Astrocyte (in vitro differentiated cells and primary cell): ENCODE results near the gene NME9. TPM values are rescaled to one million over a fixed set of nuclear protein-coding genes. Genes with fewer than 3 reads are reported as not detected.
A peak's percentile ranks its signal among the peaks of the same experiment; 100 is the strongest.

Experiments
- DNase-seq: peaks from one replicate; pipeline ENCODE4 v3.0.0-alpha.2; 2010; ENCODE audit warnings: low read depth
- FAIRE-seq: peaks from 2 replicates; lab custom pipeline; 2011; peaks lifted over from hg19 to GRCh38; lab: Jason Lieb, UNC
- H2AFZ ChIP-seq: 2 replicates; pipeline ENCODE4 v1.6.0; 2012; ENCODE audit warnings: low read depth, low read length, inconsistent platforms
- H3K27ac ChIP-seq: 2 replicates; pipeline ENCODE4 v1.5.1; 2011; ENCODE audit warnings: low read depth, low read length, inconsistent platforms
- H3K27me3 ChIP-seq: 2 replicates; pipeline ENCODE4 v1.6.0; 2011; ENCODE audit warnings: low read length, inconsistent platforms; ENCODE audit not compliant: insufficient read depth
- H3K36me3 ChIP-seq: 2 replicates; pipeline ENCODE4 v1.5.1; 2011; ENCODE audit warnings: low read length, inconsistent platforms; ENCODE audit not compliant: insufficient read depth
- H3K4me1 ChIP-seq: 2 replicates; pipeline ENCODE4 v1.5.1; 2011; ENCODE audit warnings: low read length, inconsistent platforms; ENCODE audit not compliant: insufficient read depth
- H3K4me2 ChIP-seq: 2 replicates; pipeline ENCODE4 v1.6.0; 2012; ENCODE audit warnings: low read length, inconsistent platforms
- H3K4me3 ChIP-seq: 2 replicates; pipeline ENCODE4 v1.5.1; 2011; ENCODE audit warnings: low read depth, mild to moderate bottlenecking, low read length, inconsistent platforms; ENCODE audit not compliant: insufficient read depth
- H3K79me2 ChIP-seq: 2 replicates; pipeline ENCODE4 v1.6.0; 2012; ENCODE audit warnings: mild to moderate bottlenecking, low read length, inconsistent platforms; ENCODE audit not compliant: insufficient read depth
- H3K9ac ChIP-seq: 2 replicates; pipeline ENCODE4 v1.6.0; 2012; ENCODE audit warnings: mild to moderate bottlenecking, low read length, inconsistent platforms
- H3K9me3 ChIP-seq: 2 replicates; pipeline ENCODE4 v1.5.1; 2012; ENCODE audit warnings: low read depth, mild to moderate bottlenecking, low read length, inconsistent platforms; ENCODE audit not compliant: insufficient read depth
- H4K20me1 ChIP-seq: 2 replicates; pipeline ENCODE4 v1.6.0; 2012; ENCODE audit warnings: low read length, inconsistent platforms; ENCODE audit not compliant: insufficient read depth
- H3K27ac Mint-ChIP-seq: one replicate; pipeline ENCODE4 v1.8.0; 2021; ENCODE audit warnings: mild to moderate bottlenecking, mixed read lengths; ENCODE audit not compliant: unreplicated experiment
- H3K27me3 Mint-ChIP-seq: one replicate; pipeline ENCODE4 v1.8.0; 2021; ENCODE audit warnings: low read depth, mixed read lengths; ENCODE audit not compliant: unreplicated experiment
- H3K36me3 Mint-ChIP-seq: one replicate; pipeline ENCODE4 v1.8.0; 2021; ENCODE audit warnings: low read depth, mixed read lengths; ENCODE audit not compliant: unreplicated experiment
- H3K4me1 Mint-ChIP-seq: one replicate; pipeline ENCODE4 v1.8.0; 2021; ENCODE audit warnings: low read depth, mixed read lengths; ENCODE audit not compliant: unreplicated experiment
- H3K4me3 Mint-ChIP-seq: one replicate; pipeline ENCODE4 v1.8.0; 2021; ENCODE audit warnings: mild to moderate bottlenecking, moderate library complexity, mixed read lengths; ENCODE audit not compliant: unreplicated experiment
- H3K9me3 Mint-ChIP-seq: one replicate; pipeline ENCODE4 v1.8.0; 2021; ENCODE audit warnings: mild to moderate bottlenecking, mixed read lengths; ENCODE audit not compliant: unreplicated experiment
- CTCF ChIP-seq: IDR thresholded peaks from 2 replicates; pipeline ENCODE4 v1.5.1; 2011; ENCODE audit warnings: low read depth, mild to moderate bottlenecking, inconsistent platforms, low read length, moderate library complexity; ENCODE audit not compliant: insufficient read depth
- EZH2 ChIP-seq: IDR thresholded peaks from 2 replicates; pipeline ENCODE4 v1.6.1; 2012; ENCODE audit warnings: mild to moderate bottlenecking, low read length, inconsistent platforms; ENCODE audit not compliant: insufficient read depth
- total RNA-seq: library from RNA; stranded (reverse); gene quantifications from 2 replicates; pipeline ENCODE4 v1.2.1, GENCODE V29; 2021

The NME9 gene
- total RNA-seq, 1 donor from 2014 or later: 0.54 TPM

GRCh38 chr3:138347960-138348753 lies 18.5 kb upstream of the NME9 start, which contains the start of gene MRAS:
Gene MRAS (plus strand): TSS chr3:138348579. CDS start chr3:138372884, 24,305 bp downstream.
- H3K9ac ChIP-seq: peak within 1 kb of the TSS; percentile 84
- H3K4me1 ChIP-seq: peaks cover 11% of the 10 kb centered on the region
- no peak for FAIRE-seq
- H3K4me3 Mint-ChIP-seq: peak within 1 kb of the TSS; percentile 95
- peak within 1 kb of the TSS; percentile 73 for H3K4me3 ChIP-seq
- peaks cover 13% of the 10 kb centered on the region for H3K4me1 Mint-ChIP-seq
- H4K20me1 ChIP-seq: peaks cover 20% of the 10 kb centered on the region
- peaks cover 7% of the 10 kb centered on the region for H3K27me3 Mint-ChIP-seq
- no peaks in the 10 kb centered on the region for H3K36me3 ChIP-seq
- peaks cover 4% of the 10 kb centered on the region for H3K9me3 Mint-ChIP-seq
- TF ChIP-seq CTCF (no peak), EZH2 (no peak)
- H3K27ac Mint-ChIP-seq: peak within 1 kb of the TSS; percentile 95
- H3K9me3 ChIP-seq: no peaks in the 10 kb centered on the region
- peak within 1 kb of the TSS; percentile 96 for H2AFZ ChIP-seq
- peak within 1 kb of the TSS; percentile 90 for H3K4me2 ChIP-seq
- peak; percentile 73 for DNase-seq
- no peaks in the 10 kb centered on the region for H3K27me3 ChIP-seq
- peak within 1 kb of the TSS; percentile 66 for H3K27ac ChIP-seq
- peaks cover 4% of the 10 kb centered on the region for H3K79me2 ChIP-seq
- H3K36me3 Mint-ChIP-seq: no peaks in the 10 kb centered on the region

DNA sequence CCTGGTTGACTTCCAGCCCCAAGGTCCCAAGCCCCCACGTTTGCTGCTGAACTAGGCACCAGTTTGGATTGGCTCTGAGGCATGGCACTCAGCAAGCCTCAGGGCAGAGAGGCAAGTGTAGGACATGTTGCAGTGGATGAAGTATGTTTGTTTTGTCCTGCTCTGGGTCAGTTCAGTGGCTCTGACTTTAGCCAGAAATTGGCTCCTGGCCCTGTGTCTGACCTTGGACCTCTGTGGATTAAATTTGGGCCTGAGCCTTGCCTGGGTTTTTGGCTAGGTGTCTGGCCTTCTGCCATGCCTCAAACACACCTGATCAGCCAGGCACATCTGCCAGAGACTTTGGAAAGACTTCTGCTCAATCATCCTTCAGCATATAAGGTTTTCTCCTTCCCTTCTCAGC lies 15.1 kb upstream of the NME9 start:
- no peaks in the 10 kb centered on the region for H4K20me1 ChIP-seq
- no peak overlapping the region for H3K4me3 ChIP-seq
- H3K4me1 ChIP-seq: peaks cover 6% of the 10 kb centered on the region
- no peak overlapping the region for H3K9ac ChIP-seq
- no peaks in the 10 kb centered on the region for H3K36me3 ChIP-seq
- H3K4me2 ChIP-seq: no peak overlapping the region
- no peak for FAIRE-seq
- H3K9me3 ChIP-seq: no peaks in the 10 kb centered on the region
- Mint-ChIP-seq H3K27ac (no peak overlapping the region), H3K27me3 (peaks cover 8% of the 10 kb centered on the region), H3K36me3 (no peaks in the 10 kb centered on the region), H3K9me3 (peaks cover 4% of the 10 kb centered on the region), H3K4me3 (no peak overlapping the region), H3K4me1 (peaks cover 2% of the 10 kb centered on the region)
- TF ChIP-seq EZH2: no peak
- no peak for TF ChIP-seq CTCF
- no peak for DNase-seq
- H2AFZ ChIP-seq: no peak overlapping the region
- no peaks in the 10 kb centered on the region for H3K27me3 ChIP-seq
- H3K27ac ChIP-seq: no peak overlapping the region
- H3K79me2 ChIP-seq: no peaks in the 10 kb centered on the region

DNA sequence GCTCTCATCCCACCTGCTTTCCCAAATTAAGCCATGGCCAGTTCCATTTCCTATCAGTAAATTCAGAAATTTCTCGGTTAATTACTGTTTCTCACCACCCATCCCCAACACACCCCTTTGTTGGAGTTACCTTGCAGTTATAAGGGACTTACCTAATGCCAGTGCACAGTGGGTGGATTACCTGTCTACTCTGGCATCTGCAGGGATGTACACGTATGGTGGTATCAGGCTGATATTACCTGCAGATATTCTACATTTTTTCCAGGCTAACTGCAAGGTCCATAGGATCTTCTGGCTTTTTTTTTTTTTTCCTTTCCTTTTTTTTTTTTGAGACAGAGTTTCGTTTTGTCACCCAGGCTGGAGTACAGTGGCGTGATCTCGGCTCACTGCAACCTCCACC lies 10.9 kb upstream of the NME9 start:
- no peaks in the 10 kb centered on the region for H4K20me1 ChIP-seq
- peaks cover 3% of the 10 kb centered on the region for H3K27me3 ChIP-seq
- no peaks in the 10 kb centered on the region for H3K36me3 Mint-ChIP-seq

More for the DNA sequence above, 10.9 kb upstream of the NME9 start:
- Mint-ChIP-seq H3K27me3 (peaks cover 11% of the 10 kb centered on the region), H3K9me3 (peaks cover 2% of the 10 kb centered on the region), H3K27ac (no peak overlapping the region), H3K4me1 (no peaks in the 10 kb centered on the region), H3K4me3 (no peak overlapping the region)
- H3K4me2 ChIP-seq: no peak overlapping the region
- FAIRE-seq (no peak), DNase-seq (no peak)
- H3K79me2 ChIP-seq: no peaks in the 10 kb centered on the region
- no peaks in the 10 kb centered on the region for H3K4me1 ChIP-seq
- TF ChIP-seq EZH2: no peak
- TF ChIP-seq CTCF: no peak
- no peaks in the 10 kb centered on the region for H3K36me3 ChIP-seq
- H3K9ac ChIP-seq: no peak overlapping the region
- no peak overlapping the region for H3K27ac ChIP-seq
- H3K4me3 ChIP-seq: no peak overlapping the region
- H2AFZ ChIP-seq: no peak overlapping the region
- no peaks in the 10 kb centered on the region for H3K9me3 ChIP-seq
